AG09309 (cell line): ENCODE results near the gene APOA5.

ENCODE experiments used
- DNase-seq: peaks from one replicate; pipeline ENCODE4 v3.0.0-alpha.2; 2010; ENCODE audit warnings: low read depth
- H3K4me3 ChIP-seq: 2 replicates; pipeline ENCODE4 v1.5.1; 2011; ENCODE audit warnings: mild to moderate bottlenecking, low read depth, low read length, moderate library complexity; ENCODE audit not compliant: control insufficient read depth
- CTCF ChIP-seq: IDR thresholded peaks from 2 replicates; pipeline ENCODE4 v1.5.1; 2011; ENCODE audit warnings: mild to moderate bottlenecking, low read depth, low read length, inconsistent platforms; ENCODE audit not compliant: insufficient read depth, control insufficient read depth; ENCODE audit errors: missing control alignments

APOA5 gene

GRCh38 chr11:116740741-116741140, 50.9 kb downstream of the APOA5 start:
- TF ChIP-seq CTCF: no peak
- DNase-seq: no peak
- no peak overlapping the region for H3K4me3 ChIP-seq
